H1 (cell line): ENCODE results near the gene DNASE2B. TPM values are rescaled to one million over a fixed set of nuclear protein-coding genes. Genes with fewer than 3 reads are reported as not detected.

Experiments used
- CTCF ChIA-PET: fragments of 300-600 bp; sonication (Branson Sonifier 250); formaldehyde crosslinking; loops from one replicate; lab custom pipeline; 2021; ENCODE audit not compliant: partially characterized antibody; lab: Charles Lee
- POLR2A ChIA-PET: fragments of 300-600 bp; sonication (Branson Sonifier 250); formaldehyde crosslinking; loops from one replicate; lab custom pipeline; 2021; ENCODE audit warnings: inconsistent platforms; ENCODE audit not compliant: partially characterized antibody; lab: Charles Lee
- DNase-seq, 2 experiments: peaks; one replicate each; pipeline versions ENCODE4 v3.0.0 to v3.0.0-alpha.2; 2010 to 2022; ENCODE audit warnings: low spot score in 2 of 2, low read depth in 1 of 2, mixed read lengths in 1 of 2
- FAIRE-seq: peaks from 2 replicates; lab custom pipeline; 2011; peaks lifted over from hg19 to GRCh38; lab: Jason Lieb, UNC
- H2AFZ ChIP-seq: 2 replicates; pipeline ENCODE4 v1.8.1; 2012; ENCODE audit warnings: low read length, inconsistent platforms
- H2AK5ac ChIP-seq: 2 replicates; pipeline ENCODE4 v1.6.1; 2013; ENCODE audit warnings: low read depth, low read length
- H2BK120ac ChIP-seq: replicated peaks from 2 replicates; pipeline ENCODE3; 2013; ENCODE audit warnings: low read depth, low read length, inconsistent platforms
- H2BK12ac ChIP-seq: 2 replicates; pipeline ENCODE4 v1.6.1; 2013; ENCODE audit warnings: low read depth, low read length
- H2BK15ac ChIP-seq: 2 replicates; pipeline ENCODE4 v1.6.1; 2013; ENCODE audit warnings: low read length
- H2BK20ac ChIP-seq: 2 replicates; pipeline ENCODE4 v1.6.1; 2013; ENCODE audit warnings: low read length
- H2BK5ac ChIP-seq: 2 replicates; pipeline ENCODE4 v1.6.1; 2013; ENCODE audit warnings: low read depth, low read length
- H3K14ac ChIP-seq: 2 replicates; pipeline ENCODE4 v1.6.1; 2013; ENCODE audit warnings: inconsistent platforms; ENCODE audit not compliant: insufficient read length
- H3K18ac ChIP-seq: 2 replicates; pipeline ENCODE4 v1.6.1; 2013; ENCODE audit warnings: low read length; ENCODE audit errors: extremely low read depth
- H3K23ac ChIP-seq: 2 replicates; pipeline ENCODE4 v1.6.1; 2013; ENCODE audit warnings: inconsistent platforms; ENCODE audit not compliant: insufficient read length
- H3K23me2 ChIP-seq: 2 replicates; pipeline ENCODE4 v1.6.1; 2013; ENCODE audit warnings: low read depth, low read length
- H3K27ac ChIP-seq: 2 replicates; pipeline ENCODE4 v1.6.1; 2011; ENCODE audit warnings: low read depth, low read length, inconsistent platforms
- H3K27me3 ChIP-seq, 4 experiments: replicated peaks in 1 of 4; 1 replicate in 1 of 4; 2 replicates in 3 of 4; pipeline versions ENCODE4 v1.6.1 to v1.8.1; 2011 to 2013; ENCODE audit warnings: low read length in 3 of 4, mild to moderate bottlenecking in 3 of 4, inconsistent platforms in 2 of 4, mixed read lengths in 2 of 4, moderate library complexity in 1 of 4; ENCODE audit not compliant: control insufficient read depth in 3 of 4, insufficient read depth in 3 of 4; ENCODE audit errors: extremely low read depth in 1 of 4
- H3K36me3 ChIP-seq, 4 experiments: 2 replicates each; pipeline versions ENCODE4 v1.6.1 to v1.8.1; 2011 to 2013; ENCODE audit warnings: mild to moderate bottlenecking in 4 of 4, low read length in 3 of 4, moderate library complexity in 2 of 4, control low read depth in 1 of 4, inconsistent platforms in 1 of 4; ENCODE audit not compliant: insufficient read depth in 4 of 4, control insufficient read depth in 2 of 4
- H3K4ac ChIP-seq: replicated peaks from 2 replicates; pipeline ENCODE3; 2013; ENCODE audit warnings: low read length, low read depth, mixed read lengths, inconsistent platforms; ENCODE audit not compliant: insufficient read length
- H3K4me1 ChIP-seq, 4 experiments: replicated peaks in 1 of 4; 1 replicate in 1 of 4; 2 replicates in 3 of 4; pipeline versions ENCODE4 v1.6.1 to v1.8.1; 2011 to 2013; ENCODE audit warnings: low read length in 3 of 4, inconsistent platforms in 2 of 4, mixed read lengths in 1 of 4; ENCODE audit not compliant: insufficient read depth in 4 of 4, control insufficient read depth in 3 of 4
- H3K4me2 ChIP-seq, 2 experiments: 2 replicates each; pipeline versions ENCODE4 v1.6.1 to v1.8.1; 2011 to 2013; ENCODE audit warnings: low read depth in 2 of 2, low read length in 2 of 2, control low read depth in 1 of 2, inconsistent platforms in 1 of 2, mild to moderate bottlenecking in 1 of 2; ENCODE audit not compliant: insufficient read depth in 1 of 2
- H3K4me3 ChIP-seq, 4 experiments: fragments of 200-600, 300-600 bp in 1 of 4; sonication (generic), shearing (Covaris generic), sonication (Bioruptor Twin) in 1 of 4; 2 replicates each; pipeline versions ENCODE4 v1.5.1 to v1.8.1; 2011 to 2016; ENCODE audit warnings: low read length in 4 of 4, low read depth in 3 of 4, control low read depth in 2 of 4, inconsistent platforms in 2 of 4, mild to moderate bottlenecking in 2 of 4, mixed read lengths in 1 of 4, moderate library complexity in 1 of 4; ENCODE audit not compliant: insufficient read depth in 2 of 4; ENCODE audit errors: extremely low read depth in 1 of 4
- H3K56ac ChIP-seq: replicated peaks from 2 replicates; pipeline ENCODE3; 2013; ENCODE audit warnings: low read depth, mild to moderate bottlenecking, mixed read lengths, low read length, inconsistent platforms; ENCODE audit not compliant: insufficient read length
- H3K79me1 ChIP-seq: 2 replicates; pipeline ENCODE4 v1.6.1; 2013; ENCODE audit warnings: low read depth, low read length, control low read depth
- H3K79me2 ChIP-seq, 2 experiments: 2 replicates each; pipeline versions ENCODE4 v1.6.1 to v1.8.1; 2012 to 2013; ENCODE audit warnings: low read length in 2 of 2, mild to moderate bottlenecking in 2 of 2, inconsistent platforms in 1 of 2; ENCODE audit not compliant: insufficient read depth in 2 of 2, control insufficient read depth in 1 of 2
- H3K9ac ChIP-seq, 4 experiments: replicated peaks in 1 of 4; 1 replicate in 1 of 4; 2 replicates in 3 of 4; pipeline versions ENCODE4 v1.6.1 to v1.8.1; 2011 to 2013; ENCODE audit warnings: low read depth in 3 of 4, low read length in 3 of 4, control low read depth in 2 of 4, mild to moderate bottlenecking in 2 of 4, moderate library complexity in 2 of 4, inconsistent platforms in 1 of 4; ENCODE audit errors: extremely low read depth in 1 of 4
- H3K9me3 ChIP-seq, 2 experiments: 2 replicates each; pipeline versions ENCODE4 v1.6.1 to v1.8.1; 2012 to 2013; ENCODE audit warnings: mild to moderate bottlenecking in 2 of 2, moderate library complexity in 2 of 2, control low read depth in 1 of 2, inconsistent platforms in 1 of 2, low read depth in 1 of 2, low read length in 1 of 2, mixed read lengths in 1 of 2; ENCODE audit not compliant: insufficient read depth in 2 of 2
- H4K20me1 ChIP-seq, 2 experiments: replicated peaks in 1 of 2; 2 replicates each; pipeline versions ENCODE3 to v1.8.1; 2011 to 2013; ENCODE audit warnings: inconsistent platforms in 2 of 2, low read length in 2 of 2, mild to moderate bottlenecking in 1 of 2; ENCODE audit not compliant: insufficient read depth in 2 of 2, control insufficient read depth in 1 of 2
- H4K5ac ChIP-seq: 2 replicates; pipeline ENCODE4 v1.6.1; 2013; ENCODE audit warnings: low read length, low read depth, mixed read lengths, inconsistent platforms; ENCODE audit not compliant: insufficient read length
- H4K8ac ChIP-seq: 2 replicates; pipeline ENCODE4 v1.8.0; 2013; ENCODE audit warnings: mild to moderate bottlenecking, moderate library complexity, low read length, inconsistent platforms; ENCODE audit not compliant: insufficient read depth; ENCODE audit errors: extremely low read depth
- H4K91ac ChIP-seq: replicated peaks from 2 replicates; pipeline ENCODE3; 2013; ENCODE audit warnings: low read length, mixed read lengths, inconsistent platforms; ENCODE audit not compliant: insufficient read length
- BACH1 ChIP-seq: IDR thresholded peaks from 2 replicates; pipeline ENCODE4 v1.6.1; 2012; ENCODE audit warnings: low read length, improper control_type of control experiment
- BCL11A ChIP-seq, 2 experiments: IDR thresholded peaks; one replicate each; pipeline ENCODE4 v1.6.1; 2011; ENCODE audit warnings: low read depth in 2 of 2, low read length in 2 of 2, mild to moderate bottlenecking in 2 of 2
- CTCF ChIP-seq, 3 experiments: IDR thresholded peaks; 1 replicate in 2 of 3; 2 replicates in 1 of 3; pipeline versions ENCODE4 v1.5.1 to v1.6.1; 2011; ENCODE audit warnings: low read length in 3 of 3, mild to moderate bottlenecking in 3 of 3, inconsistent platforms in 2 of 3, low read depth in 1 of 3, moderate library complexity in 1 of 3; ENCODE audit not compliant: insufficient read depth in 1 of 3; ENCODE audit errors: control extremely low read depth in 1 of 3
- EP300 ChIP-seq, 2 experiments: IDR thresholded peaks; 1 replicate in 1 of 2; 2 replicates in 1 of 2; pipeline ENCODE4 v1.6.1; 2011 to 2012; ENCODE audit warnings: low read depth in 2 of 2, low read length in 2 of 2, mild to moderate bottlenecking in 2 of 2, borderline replicate concordance in 1 of 2, inconsistent platforms in 1 of 2, moderate library complexity in 1 of 2
- GABPA ChIP-seq: IDR thresholded peaks from 2 replicates; pipeline ENCODE4 v1.6.1; 2011; ENCODE audit warnings: mild to moderate bottlenecking, low read length, moderate library complexity, borderline replicate concordance; ENCODE audit not compliant: insufficient read depth
- HDAC2 ChIP-seq, 2 experiments: fragments of 300-600 bp in 1 of 2; sonication (generic) in 1 of 2; IDR thresholded peaks; 2 replicates each; pipeline ENCODE4 v1.6.1; 2011 to 2012; ENCODE audit warnings: low read depth in 2 of 2, low read length in 2 of 2, mild to moderate bottlenecking in 2 of 2, moderate library complexity in 2 of 2, borderline replicate concordance in 1 of 2, inconsistent platforms in 1 of 2
- MAFK ChIP-seq: IDR thresholded peaks from 2 replicates; pipeline ENCODE4 v1.6.1; 2012; ENCODE audit warnings: low read depth, mild to moderate bottlenecking, improper control_type of control experiment, low read length
- POLR2A ChIP-seq, 2 experiments: IDR thresholded peaks; 1 replicate in 1 of 2; 2 replicates in 1 of 2; pipeline ENCODE4 v1.6.1; 2011; ENCODE audit warnings: low read depth in 2 of 2, low read length in 2 of 2, mild to moderate bottlenecking in 2 of 2; ENCODE audit errors: control extremely low read depth in 1 of 2
- SP1 ChIP-seq: IDR thresholded peaks from 2 replicates; pipeline ENCODE4 v1.6.1; 2011; ENCODE audit warnings: low read depth, low read length
- WGBS, 2 experiments: shearing (Covaris generic) in 1 of 2; methylation state at CpG; one replicate each; pipeline versions ENCODE4 v1.1.6 to v1.1.7; 2013 to 2015; ENCODE audit warnings: low lambda C conversion rate in 2 of 2, mixed read lengths in 2 of 2, inconsistent platforms in 1 of 2, low coverage in 1 of 2, missing lambda C conversion rate in 1 of 2; ENCODE audit not compliant: insufficient replicate concordance in 2 of 2, insufficient coverage in 1 of 2, insufficient read length in 1 of 2; ENCODE audit errors: extremely low coverage in 1 of 2, missing lambda C conversion rate in 1 of 2; 5-methylcytosine and 5-hydroxymethylcytosine counted together
- polyA plus RNA-seq, 7 experiments: library from polyadenylated mRNA; depleted of rRNA in 3 of 7; stranded (reverse) in 5 of 7; unstranded in 2 of 7; fragments of >200 nt in 5 of 7; fragments of 200-250 nt in 2 of 7; gene quantifications; 1 replicate in 5 of 7; 2 replicates in 1 of 7; 4 replicates in 1 of 7; pipeline versions ENCODE4 v1.2.1 to v1.2.3, GENCODE V29; 2011 to 2013; ENCODE audit warnings: missing spikeins in 2 of 7, mixed read lengths in 2 of 7
- total RNA-seq: library from RNA; stranded (reverse); fragmentation: NEBNext Ultra II Directional; extraction: Animal tissue kit (Norgen Biotek cat#: 25700); gene quantifications from 2 replicates; pipeline ENCODE4 v1.2.1, GENCODE V29; 2021
- TF ChIP-seq, protein P1 (sequence below): IDR thresholded peaks from 2 replicates; pipeline ENCODE4 v1.6.1; 2012; ENCODE audit warnings: inconsistent platforms

Gene DNASE2B
- total and polyA plus RNA-seq, 2 of the 8 experiments (the other 6 are each of a cell fraction or from before 2014, with no cell fraction given): not detected

DNA sequence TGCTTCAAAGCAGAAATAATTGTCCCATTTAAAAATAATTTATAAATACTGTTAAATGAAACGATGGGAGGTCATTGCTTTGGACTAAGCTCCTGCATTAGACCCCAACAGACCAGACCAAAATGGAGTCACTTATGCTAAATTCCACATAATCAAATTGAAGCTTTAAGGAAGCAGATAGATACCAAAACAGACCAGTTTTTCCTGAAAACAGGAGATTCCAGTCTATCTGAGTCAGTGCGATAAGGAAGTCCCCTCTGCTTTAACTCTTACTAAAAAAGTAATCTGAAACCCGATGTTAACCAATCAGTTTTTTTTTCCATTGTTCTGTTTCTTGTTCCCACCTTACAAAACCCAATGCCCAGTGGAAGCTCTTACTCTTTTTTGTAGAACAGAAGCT lies 16.2 kb upstream of the DNASE2B start:
- 93% methylated on average over 3 of the region's 3 CpGs; no CpG with 5 or more reads in 1 of the 2 experiments for WGBS, 2 experiments
- no peaks in the 10 kb centered on the region for H3K79me1 ChIP-seq
- no peak overlapping the region for H3K14ac ChIP-seq
- no peak overlapping the region for H4K91ac ChIP-seq
- H2BK15ac ChIP-seq: no peak overlapping the region
- DNase-seq (no peak), FAIRE-seq (no peak)
- TF ChIP-seq, protein P1, sequence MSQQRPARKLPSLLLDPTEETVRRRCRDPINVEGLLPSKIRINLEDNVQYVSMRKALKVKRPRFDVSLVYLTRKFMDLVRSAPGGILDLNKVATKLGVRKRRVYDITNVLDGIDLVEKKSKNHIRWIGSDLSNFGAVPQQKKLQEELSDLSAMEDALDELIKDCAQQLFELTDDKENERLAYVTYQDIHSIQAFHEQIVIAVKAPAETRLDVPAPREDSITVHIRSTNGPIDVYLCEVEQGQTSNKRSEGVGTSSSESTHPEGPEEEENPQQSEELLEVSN: no peak
- TF ChIP-seq SP1: no peak
- no peak for TF ChIP-seq HDAC2 (IDR thresholded peaks at IDR 0.05; ENCODE audit: borderline replicate concordance in 1 of 2, low read depth in 2 of 2, low read length in 2 of 2)
- no peak for TF ChIP-seq BACH1
- TF ChIP-seq GABPA: no peak
- no peak for TF ChIP-seq MAFK
- TF ChIP-seq EP300 (IDR thresholded peaks at IDR 0.05; ENCODE audit: borderline replicate concordance in 1 of 2, low read depth in 2 of 2, low read length in 2 of 2): no peak
- TF ChIP-seq POLR2A (IDR thresholded peaks at IDR 0.05; ENCODE audit: control extremely low read depth in 1 of 2, low read depth in 2 of 2, low read length in 2 of 2): no peak
- TF ChIP-seq CTCF (IDR thresholded peaks at IDR 0.05; ENCODE audit: control extremely low read depth in 1 of 3, insufficient read depth in 1 of 3, low read depth in 1 of 3, low read length in 3 of 3): no peak
- TF ChIP-seq BCL11A (IDR thresholded peaks at IDR 0.05; ENCODE audit: low read depth in 2 of 2, low read length in 2 of 2): no peak
- no peak overlapping the region for H3K4me2 ChIP-seq
- H4K8ac ChIP-seq: no peak overlapping the region
- H2BK12ac ChIP-seq: no peak overlapping the region
- no peak overlapping the region for H3K9ac ChIP-seq
- peaks cover 0 to 2% (median 0%) of the 10 kb centered on the region in 4 experiments; a peak in 2 of 7 replicates for H3K4me1 ChIP-seq
- no peak overlapping the region for H3K18ac ChIP-seq
- CTCF ChIA-PET: no interaction called here
- H3K23ac ChIP-seq: no peak overlapping the region
- no peaks in the 10 kb centered on the region for H4K20me1 ChIP-seq
- H3K23me2 ChIP-seq: no peaks in the 10 kb centered on the region
- no peaks in the 10 kb centered on the region; a peak in 1 of 8 replicates for H3K36me3 ChIP-seq
- no peak overlapping the region for H2BK20ac ChIP-seq
- H2AK5ac ChIP-seq: no peak overlapping the region
- H4K5ac ChIP-seq: no peak overlapping the region
- no peak overlapping the region for H3K4ac ChIP-seq
- no peak overlapping the region for H3K27ac ChIP-seq
- no peak overlapping the region for H3K56ac ChIP-seq
- no peaks in the 10 kb centered on the region for H3K79me2 ChIP-seq
- no peak overlapping the region for H2BK120ac ChIP-seq
- no peak overlapping the region for H2AFZ ChIP-seq
- no peak overlapping the region for H2BK5ac ChIP-seq
- H3K4me3 ChIP-seq: no peak overlapping the region
- H3K27me3 ChIP-seq: no peaks in the 10 kb centered on the region
- POLR2A ChIA-PET: no interaction called here
- H3K9me3 ChIP-seq: no peaks in the 10 kb centered on the region
